AML-193 (cell line): Measurements from ENCODE around the gene MRPS6.

Experiments used
- DNase-seq, 2 experiments: peaks; one replicate each; lab custom pipeline; 2025; lab: John Stamatoyannopoulos, UW

MRPS6 gene

DNA sequence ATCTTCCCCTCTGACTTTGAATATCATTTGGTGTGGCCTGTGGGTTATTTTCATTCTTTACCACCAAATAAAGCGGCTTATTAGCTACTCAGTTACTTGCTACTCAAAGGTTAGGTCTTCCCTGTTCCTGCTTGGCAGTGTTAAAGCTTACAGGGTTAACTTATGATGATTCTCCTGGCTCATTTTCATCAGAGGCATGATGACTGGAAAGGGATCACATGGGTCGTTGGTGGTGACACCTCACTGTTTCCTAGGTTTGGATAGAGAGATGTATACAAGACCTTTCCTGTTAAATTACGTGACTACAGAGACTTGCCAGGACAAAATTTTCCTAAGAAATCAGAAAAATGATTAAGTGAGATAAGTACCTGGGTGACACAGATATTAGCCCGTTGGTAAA is 27.4 kb downstream of the MRPS6 start:
- no peak for DNase-seq

DNA sequence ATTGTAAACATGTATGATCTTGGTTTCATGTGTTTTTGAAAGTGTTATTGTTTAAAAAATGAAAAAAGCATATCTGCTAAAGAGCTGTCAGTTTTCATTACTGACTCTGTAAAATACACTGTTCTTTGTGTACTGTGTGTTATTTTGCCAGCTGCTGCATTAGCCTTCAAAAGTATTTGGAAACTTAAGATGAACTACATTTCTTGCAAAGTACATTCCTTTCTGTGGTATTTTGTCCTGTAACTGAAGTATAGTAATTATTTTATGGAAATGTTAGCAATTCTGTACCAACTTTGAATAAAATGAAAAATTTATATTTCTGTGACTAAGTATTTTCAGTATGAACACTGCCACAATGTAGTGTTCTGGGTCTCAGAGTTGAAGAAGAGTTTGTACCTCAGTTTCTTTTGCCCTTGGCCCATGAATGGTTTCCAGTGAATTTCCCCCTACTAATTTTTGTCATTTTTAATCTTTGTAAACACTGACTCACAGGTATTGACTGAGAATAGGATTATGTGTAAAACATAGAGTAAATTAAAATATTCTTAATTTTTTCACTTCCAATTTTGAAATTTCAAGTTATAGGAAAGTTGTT is 32.7 kb downstream of the MRPS6 start:
- DNase-seq = no peak

DNA sequence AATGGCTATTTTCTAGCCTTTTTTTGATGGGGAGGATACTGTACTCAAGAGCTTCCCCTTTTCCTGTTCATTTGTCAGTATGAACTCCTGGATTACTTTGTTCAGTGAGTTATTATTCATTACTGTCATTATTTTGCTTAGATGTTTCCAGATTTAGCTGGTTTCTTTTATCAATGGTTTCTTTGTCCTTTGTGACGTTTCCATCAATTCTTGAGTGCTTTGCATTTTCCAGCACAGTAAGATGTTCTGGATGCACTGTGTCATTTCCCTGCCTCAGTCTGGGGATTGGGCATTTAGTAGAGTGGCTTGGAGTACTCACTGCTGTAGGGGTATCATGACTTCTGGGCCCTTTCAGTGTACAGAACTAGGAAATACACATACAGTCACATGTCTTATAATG is 34.2 kb downstream of the MRPS6 start:
- DNase-seq = no peak

DNA sequence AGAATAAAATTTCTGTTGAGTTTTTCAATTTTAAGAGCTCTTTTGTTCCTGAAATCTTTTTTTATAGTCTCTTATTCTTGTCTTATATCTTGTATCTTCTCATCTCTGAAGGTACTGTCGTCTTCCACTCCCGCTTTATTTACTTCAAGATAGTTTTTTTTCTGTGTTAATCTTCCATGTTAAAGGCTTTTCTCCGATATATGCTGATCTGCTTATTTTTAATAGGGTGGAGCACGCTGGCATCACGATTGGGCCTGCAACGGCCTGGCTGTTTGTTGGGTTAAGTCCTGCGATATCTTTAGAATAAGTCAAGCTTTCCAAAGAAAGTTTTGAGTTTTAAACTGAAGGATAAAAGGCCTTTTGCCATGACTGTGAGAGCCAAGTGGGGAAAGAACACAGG is 35.7 kb downstream of the MRPS6 start:
- DNase-seq = no peak

GRCh38 chr21:34110594-34111202 is 37.3 kb downstream of the MRPS6 start:
- DNase-seq = no peak

DNA sequence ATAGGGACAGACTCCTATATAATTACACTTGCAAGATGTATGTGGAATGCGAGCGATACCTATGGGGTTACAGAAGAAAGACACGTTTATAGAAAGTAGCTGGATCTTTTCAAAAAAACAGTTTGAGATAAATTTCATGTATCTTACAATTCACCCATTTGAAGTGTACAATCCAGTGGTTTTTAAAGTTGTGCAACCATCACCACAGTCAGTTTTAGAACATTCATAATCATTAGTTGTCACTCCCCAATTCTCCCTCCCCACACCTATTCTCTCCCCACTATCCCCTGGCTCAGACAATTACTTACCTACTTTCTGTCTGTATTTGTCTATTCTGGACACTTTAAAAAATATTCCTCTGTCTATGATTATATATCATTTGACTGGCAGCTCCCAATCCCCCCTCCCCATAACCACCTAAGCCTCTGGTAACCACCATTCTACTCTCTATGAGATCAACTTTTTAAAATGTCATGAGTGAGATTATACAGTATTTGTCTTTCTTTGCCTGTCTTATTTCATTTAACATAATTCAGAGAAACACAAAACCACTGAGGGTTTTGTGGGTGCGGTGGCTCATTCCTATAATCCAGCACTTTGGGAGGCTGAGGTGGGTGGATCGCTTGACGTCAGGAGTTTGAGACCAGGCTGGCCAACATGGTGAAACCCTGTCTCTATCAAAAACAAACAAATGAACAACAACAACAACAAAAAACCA is 39.1 kb downstream of the MRPS6 start:
- DNase-seq = no peak

DNA sequence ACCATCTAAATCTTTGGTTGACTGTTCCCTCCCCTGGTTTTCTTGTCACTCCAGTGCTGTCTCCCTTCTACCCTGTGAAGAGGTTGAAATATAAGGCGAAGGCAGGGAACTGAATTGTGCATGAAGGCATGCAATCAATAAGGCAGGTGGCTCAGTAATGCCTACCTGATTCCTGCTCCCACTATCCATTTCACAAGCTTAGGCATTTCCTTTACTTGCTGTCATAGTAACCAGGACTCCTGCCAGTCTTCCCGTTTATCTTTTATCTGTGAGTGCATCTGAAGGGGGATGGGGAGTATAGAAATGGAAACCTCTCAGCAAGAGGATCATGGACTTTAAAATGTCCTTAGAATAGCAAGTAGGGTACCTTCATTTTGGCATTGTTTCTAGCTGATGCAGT is 40.5 kb downstream of the MRPS6 start:
- no peak for DNase-seq

DNA sequence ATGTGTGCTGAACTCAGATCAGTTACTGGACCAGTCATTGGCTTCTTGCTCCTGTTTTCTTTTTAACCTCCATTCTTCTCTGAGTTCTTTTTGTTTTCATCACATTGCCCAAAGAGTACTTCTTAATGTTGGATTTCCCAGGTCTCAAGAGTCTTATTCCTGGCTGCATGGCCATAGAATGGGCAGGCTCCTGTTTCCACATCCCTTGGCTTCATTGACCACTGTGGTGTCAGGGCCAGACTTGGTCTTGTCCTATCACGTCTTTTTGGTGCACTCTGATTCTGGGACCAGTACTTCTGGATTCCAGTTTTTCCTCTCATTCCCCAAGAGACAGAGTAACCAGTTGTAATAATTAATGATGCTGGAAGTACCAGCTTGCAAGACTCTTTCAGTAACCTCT is 41.8 kb downstream of the MRPS6 start:
- DNase-seq = no peak

DNA sequence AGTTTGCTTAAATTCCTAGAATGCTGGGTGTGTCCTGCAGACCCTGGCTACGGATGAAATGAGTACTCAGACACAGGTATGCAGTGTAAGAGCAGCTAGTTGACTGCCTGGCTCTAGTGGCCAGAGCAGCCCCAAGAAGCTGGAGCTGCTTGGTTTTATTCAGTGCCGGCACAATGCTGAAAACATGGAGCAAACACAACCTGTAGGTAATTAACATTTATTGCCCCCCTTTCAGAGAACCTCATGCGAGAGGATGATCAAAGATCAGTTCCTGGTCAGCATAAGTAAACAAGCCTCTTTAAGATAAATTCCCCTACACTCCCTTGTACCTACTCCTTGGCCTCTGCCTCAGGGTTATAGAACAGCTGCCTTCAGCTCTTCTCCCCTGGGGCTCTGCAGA is 43.2 kb downstream of the MRPS6 start:
- DNase-seq = no peak

GRCh38 chr21:34120867-34121266 is 47.5 kb downstream of the MRPS6 start:
- DNase-seq = no peak

GRCh38 chr21:34122047-34122446 is 48.7 kb downstream of the MRPS6 start:
- DNase-seq = no peak

DNA sequence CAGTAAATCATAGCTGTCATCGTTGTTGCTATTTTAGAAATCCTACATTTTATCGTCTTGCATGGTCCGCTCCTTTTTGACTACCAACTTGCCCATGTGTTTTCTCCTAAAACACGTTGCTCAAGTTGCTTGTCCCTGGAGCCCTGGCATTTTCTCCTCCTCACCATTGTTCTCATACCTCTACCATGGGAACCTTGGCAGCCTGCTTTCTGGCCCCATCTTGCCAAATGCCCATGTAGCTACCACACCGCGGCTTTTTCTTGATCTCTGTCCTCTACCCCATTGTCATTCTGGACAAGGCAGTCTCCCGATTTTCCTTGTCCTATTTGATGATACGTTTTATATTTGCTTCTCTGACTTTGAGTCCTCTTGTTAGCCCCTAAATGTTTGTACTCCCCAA is 50.2 kb downstream of the MRPS6 start:
- no peak for DNase-seq

- DNase-seq = no peak
Measured at GRCh38 chr21:34126269-34126668, 52.9 kb downstream of the MRPS6 start.

DNA sequence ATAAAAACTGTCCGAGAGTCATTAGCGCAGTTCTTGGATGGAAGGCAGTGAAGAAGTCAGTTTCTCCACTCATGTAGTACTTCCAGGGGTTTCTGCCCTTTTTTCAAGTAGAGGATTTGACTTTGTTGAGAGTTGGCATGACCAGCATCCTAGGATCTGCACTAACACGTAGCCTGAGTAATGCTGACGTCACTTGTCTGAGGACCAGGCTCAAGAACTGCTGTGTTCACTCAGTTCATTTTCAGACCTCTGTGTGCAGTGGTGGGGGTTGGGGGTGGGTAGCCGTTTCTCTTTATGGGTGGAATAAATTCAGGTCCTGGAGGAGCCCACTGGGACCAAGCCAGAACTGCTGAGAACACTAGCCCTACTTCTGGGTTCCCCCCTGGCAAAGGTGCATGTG is 53.3 kb downstream of the MRPS6 start:
- no peak for DNase-seq

DNA sequence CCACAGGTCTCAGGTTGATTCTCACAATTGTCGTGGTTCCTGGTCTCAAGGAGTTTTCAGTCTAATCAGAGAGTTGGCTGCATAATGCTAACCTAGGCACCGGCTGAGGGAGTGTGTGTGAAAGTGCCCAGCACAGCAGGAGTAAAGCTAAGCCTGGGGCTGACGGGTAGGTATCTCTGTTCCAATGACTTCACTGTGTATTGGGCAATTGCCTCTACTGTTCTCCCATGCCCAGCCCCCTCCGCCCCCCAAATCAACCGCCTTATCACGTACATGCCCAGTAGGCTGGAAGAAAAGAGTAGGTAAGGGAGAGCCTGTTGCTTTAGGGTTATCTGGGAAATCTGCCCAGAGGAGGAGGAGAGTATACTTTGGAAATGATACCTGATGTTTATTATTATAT is 54.7 kb downstream of the MRPS6 start:
- no peak for DNase-seq

- DNase-seq = no peak
Measured at GRCh38 chr21:34128674-34129038, 55.3 kb downstream of the MRPS6 start.

DNA sequence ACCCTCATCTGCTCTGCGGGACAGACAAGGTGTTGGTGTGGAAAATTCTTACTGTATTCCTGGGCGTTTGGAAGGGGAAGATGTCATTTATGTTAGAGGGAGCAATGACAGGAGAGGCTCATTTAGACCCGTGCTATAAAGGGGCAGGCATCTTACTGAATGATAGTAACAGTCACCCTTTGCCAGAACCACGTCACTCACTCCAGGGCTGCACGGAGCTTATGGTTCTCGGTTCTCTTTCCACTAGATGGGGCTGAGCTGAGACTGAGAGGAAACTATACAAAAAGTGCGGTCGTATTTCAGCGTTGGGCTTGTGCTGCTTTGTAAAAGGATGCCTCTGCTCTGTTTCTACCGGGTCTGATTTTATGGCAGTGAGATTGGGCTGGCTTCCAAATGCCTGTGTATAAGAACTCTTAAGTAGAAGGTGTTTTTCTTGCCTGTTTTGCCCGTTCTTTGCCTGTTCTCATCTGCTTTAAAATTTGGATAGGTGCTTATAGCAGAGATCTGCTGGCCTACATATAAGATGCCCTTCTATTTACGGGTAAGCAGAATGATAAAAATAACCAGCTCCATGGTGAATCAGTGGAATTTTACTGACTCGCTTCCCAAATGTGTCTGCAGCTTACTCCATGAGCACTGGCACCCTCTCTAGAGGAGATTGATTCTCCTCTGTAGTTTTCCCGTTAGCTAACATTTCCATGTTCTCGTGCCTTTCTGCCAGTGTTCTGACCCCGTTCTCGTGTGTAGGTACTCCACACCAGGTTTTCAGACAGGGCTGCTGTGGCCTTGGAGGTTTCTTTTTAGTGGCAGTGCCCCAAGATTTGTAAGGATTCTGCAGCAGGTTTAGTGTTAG is 55.9 kb downstream of the MRPS6 start:
- DNase-seq = no peak

- no peak for DNase-seq
Measured at GRCh38 chr21:34129901-34130715, 56.7 kb downstream of the MRPS6 start.

GRCh38 chr21:34130716-34130985 is 57.3 kb downstream of the MRPS6 start:
- no peak for DNase-seq

- DNase-seq = no peak
Measured at GRCh38 chr21:34131586-34131985, 58.2 kb downstream of the MRPS6 start.

GRCh38 chr21:34132202-34132601 is 58.8 kb downstream of the MRPS6 start:
- DNase-seq = no peak

- peak; percentile 7 to 18 for DNase-seq
Measured at GRCh38 chr21:34132926-34133325, 59.5 kb downstream of the MRPS6 start.
